Measurements from ENCODE around the gene RXFP2. TPM values are rescaled to one million over a fixed set of nuclear protein-coding genes. Genes with fewer than 3 reads are reported as not detected.

The RXFP2 gene
- total RNA-seq, 1 donor from 2014 or later: not detected

DNA sequence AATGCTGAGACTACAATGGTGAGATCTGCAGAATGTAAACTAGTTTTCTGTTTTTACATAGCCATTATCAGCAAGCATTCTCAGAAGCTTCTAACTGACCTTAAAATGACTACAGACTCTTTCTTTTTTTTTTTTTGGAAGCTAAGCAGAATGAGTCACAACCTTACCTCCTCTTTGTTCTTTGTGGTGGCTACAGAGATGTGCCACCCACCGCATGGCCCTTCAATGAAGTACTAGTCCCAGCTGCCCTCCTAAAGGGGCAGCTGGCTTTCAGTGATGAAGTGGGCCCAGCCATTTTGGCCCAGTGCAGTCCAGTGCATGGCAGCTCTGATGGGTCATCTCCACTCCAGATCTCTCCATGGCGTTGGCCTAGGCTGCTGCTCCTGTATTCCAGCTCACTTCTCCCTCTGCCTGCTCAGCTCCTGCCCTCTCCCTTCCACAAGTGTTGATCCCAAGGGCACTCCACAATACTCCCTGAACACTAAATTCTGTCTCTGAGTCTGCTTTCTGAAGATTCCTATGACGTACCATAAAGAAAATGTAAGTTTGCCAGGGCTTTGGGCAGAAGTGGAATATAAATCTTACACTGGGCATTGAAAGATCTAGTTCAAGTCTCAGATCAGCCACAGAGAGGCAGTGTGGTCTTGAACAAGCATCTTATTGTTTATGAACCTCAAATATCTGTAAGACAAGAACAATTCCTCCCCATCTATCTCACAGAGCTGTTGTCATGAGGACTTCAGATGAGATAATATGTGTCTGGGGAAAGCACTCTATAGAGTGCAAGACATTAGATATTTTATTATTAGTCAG lies 85.6 kb downstream of the RXFP2 start:
- no peak for DNase-seq (ENCODE audit: low spot score)

DNA sequence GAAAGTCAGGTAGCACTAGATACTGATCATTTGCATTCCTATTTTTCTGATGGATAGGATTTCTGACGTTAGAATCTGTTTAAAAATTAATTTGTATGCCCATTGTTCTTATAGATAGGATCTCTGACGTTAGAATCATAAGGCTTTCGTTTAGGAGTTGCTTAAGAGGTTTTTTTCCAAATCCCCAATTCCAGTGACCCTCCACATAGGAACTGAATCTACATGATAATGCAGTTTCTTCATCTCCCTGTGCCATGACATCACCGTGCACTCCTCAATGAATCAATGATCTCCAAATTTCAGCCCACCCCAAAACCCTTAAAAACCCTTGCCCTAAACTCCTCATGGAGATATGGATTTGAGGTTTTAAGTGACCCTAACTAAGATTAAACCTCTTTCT lies 87.2 kb downstream of the RXFP2 start:
- DNase-seq (ENCODE audit: low spot score): no peak

DNA sequence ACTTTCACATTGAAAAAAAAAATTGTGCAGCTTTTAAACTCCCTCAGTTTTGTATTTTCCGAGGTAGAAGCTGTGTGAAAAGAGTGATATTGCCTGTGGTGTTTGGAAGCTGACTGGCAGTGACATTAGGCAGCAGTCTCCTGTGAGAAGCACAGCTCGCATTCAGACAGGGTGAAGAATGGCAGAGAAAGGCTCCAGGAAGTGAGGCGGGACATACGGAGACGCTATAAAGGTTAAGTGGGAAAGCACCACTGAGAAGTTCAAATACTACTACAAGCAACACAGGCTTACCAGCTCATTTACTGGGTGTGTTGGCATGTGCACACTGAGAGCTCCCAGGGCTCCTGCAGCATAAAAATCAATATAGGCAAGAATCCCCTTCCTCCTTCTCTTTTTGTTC lies 88.4 kb downstream of the RXFP2 start:
- DNase-seq (ENCODE audit: low spot score): no peak

DNA sequence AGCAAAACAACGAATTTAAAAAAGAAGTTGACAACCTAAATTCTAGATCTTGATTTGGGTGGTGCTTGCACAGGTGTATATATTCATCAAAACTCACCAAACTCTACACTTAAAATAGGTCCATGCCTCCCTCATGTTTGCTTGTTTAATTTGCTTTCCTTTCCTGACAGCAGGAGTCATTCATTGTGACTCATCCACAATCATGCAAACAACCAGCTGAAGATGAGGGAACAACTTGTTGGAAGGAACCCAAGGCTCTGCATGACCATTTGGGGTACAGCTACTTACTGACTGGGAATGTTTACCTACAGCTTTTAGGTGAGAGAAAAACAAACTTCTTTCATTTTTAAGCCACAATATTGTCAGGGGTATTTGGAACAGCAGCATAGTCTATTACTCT lies 96.6 kb downstream of the RXFP2 start:
- DNase-seq (ENCODE audit: low spot score): no peak

DNA sequence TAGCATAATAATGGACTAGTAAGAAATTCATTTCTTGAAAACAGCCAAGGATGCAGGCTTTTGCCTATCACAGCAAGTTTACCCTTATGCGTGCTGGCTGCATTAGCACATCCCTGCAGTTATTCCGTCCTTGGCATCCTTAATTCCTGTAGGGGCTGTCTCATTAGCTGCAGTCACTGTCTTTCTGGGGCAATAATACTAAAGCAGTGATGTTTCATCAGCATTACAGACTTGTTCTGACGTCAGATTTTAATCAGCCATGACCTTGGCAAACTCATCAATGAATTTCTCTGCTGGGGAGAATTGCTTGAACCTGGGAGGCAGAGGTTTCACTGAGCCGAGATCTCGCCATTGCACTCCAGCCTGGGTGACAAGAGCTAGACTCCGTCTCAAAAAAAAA lies 103.7 kb downstream of the RXFP2 start:
- no peak for DNase-seq (ENCODE audit: low spot score)

DNA sequence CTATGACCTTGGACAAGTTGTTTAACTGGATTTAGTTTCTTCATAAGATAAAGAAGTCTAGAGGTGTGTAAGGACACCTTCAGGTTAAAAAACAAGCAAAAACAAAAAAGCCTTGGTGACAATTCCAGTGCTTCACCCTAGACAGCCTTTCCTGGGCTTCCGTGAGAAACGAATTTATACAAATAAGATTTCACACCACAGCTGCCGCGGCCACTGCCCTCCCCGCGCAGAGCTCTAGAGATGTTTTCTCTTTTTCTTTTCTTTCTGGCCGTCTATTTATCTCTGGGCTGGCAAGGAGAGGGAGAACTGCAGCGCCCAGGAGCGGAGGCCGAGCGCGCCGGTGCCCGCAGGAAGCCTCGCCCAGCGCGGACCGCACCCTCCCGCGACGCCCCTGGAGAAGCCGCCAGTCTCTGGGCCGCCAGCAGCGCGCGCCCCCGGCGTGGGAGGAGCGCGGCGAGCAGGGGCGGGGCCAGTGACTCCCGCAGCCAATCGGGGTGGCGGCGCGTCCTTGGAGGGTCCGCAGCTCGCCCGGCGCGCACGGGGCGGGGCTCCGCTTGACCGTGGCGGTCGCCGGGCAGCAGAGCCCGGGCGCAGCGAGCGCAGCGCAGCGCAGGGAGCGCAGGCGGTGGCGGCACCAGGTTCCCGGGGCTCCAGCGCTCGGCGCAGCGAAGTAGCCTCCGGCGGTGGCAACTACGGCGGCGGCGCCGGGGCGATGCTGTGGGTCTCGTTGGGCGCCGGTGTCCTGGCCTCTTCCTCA lies 107.0 kb downstream of the RXFP2 start:
- DNase-seq (ENCODE audit: low spot score): peak; percentile 81

DNA sequence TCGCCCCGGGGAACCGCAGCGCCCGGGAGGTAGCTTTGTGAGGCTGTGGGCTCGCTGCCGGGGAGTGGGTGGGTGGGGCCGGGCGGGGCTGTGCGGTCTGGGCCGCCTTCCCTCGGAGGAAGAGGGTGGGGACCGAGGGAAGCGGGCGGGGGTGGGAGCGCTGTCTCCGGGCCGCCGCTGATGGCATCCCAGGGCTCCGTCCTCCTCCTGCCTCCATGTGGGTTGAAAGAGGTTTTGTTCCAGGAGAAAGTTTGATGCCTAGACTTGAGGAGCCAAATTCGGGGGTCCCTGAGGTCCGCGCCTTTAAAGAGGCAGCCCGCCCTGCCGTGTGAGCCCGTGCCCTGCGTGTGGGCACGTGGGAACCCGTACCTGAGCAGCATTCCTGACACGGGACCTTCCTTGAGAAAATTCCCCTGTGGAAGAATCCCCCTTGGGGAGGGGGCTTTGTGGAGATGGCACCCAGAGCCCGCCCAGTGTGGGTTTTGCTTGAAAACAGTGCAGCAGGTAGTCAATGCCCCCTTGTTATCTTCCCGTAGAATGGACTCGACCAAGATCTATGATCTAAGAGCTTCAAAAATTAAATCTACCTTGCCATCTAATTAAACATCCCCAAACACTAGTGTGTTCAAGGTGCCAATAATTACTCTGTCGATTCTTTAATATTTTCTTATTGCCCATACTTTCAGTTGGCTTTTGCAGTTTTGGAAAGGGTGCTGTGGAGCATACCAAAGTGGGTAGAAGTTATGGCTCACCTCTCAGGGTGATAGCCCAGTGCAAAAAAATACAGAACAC lies 107.8 kb downstream of the RXFP2 start:
- no peak for DNase-seq (ENCODE audit: low spot score)

DNA sequence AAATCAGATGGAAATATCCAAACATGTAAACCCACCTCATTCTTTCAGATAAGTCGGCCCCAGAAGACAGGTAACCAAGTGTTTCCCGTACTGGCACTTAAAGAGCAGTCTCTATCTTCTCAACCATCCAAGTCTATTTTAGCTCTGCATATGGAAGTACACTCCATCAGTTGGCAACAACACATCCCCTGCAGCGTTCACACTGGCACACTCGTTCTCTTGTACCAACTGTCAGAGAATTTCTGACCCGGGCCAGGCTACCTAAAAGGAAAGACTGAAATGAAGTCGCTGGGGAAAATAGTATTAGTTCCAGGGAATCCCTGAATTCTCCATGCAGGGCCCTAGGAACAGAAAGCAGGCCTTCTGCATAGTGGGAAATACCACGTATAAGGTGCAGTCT lies 109.3 kb downstream of the RXFP2 start:
- DNase-seq (ENCODE audit: low spot score): no peak

DNA sequence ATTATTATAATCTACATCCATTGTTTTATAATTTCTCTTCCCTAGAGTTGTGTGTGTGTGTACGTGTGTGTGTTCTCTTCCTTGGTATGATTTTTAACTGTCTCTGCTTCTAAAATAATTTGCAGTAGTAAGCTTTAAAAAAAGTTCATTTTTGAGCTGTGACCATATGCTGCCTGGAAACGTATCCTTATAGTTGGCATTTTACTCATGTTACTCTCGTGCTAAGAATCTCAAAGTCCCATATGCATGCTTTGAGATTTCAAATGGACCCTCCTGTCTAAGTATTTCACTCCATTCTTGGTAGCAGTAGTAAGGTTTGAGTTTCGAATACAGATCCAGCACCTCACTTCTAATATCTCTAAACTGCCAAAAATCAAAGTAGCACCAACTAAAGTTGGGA lies 109.9 kb downstream of the RXFP2 start:
- no peak for DNase-seq (ENCODE audit: low spot score)

DNA sequence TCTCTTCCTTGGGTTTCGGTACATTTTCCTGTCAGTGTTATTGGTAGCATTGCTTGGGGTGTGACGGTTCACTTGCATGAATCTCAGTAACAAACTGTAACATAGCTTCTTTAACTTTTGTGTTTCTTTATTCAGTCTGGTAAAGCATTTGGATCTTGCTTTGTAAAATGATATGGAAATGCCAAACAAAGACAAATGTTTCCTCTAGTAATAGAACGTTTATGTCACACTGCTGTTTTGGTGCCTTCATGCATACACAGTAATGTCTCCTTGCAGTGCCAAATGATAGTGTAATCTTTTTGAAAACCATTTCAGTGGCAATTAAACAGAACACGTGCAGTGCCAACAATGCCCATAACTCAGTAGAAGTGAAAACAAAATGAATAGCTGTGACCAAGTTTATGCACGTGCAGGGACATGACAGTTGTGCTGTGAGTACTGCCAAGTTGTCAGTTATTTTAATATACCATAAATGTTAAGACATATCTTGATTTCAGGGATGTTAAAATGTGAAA lies 110.8 kb downstream of the RXFP2 start:
- no peak for DNase-seq (ENCODE audit: low spot score)

DNA sequence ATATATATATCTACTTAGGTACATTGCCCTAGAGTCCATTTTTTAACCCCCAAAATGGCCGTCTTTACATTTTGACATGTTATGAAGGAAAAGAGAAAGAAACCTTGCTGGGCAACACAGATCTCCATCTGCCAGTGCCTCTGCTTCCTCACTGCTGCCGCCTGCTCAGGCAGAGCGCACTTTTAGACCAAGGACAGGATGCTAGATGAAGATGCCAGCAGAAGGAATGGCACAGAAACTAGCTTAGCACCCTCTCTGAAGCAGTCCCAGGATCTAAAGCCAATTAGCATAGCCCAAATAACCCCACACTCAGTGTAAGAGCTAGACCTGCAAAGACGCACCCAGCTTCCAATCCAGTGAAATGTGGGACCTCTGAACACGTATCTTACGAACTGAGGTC lies 111.9 kb downstream of the RXFP2 start:
- no peak for DNase-seq (ENCODE audit: low spot score)

All from ureter (tissue), 1 donor.